ENCODE data around the gene CORO2A.

The CORO2A gene

DNA sequence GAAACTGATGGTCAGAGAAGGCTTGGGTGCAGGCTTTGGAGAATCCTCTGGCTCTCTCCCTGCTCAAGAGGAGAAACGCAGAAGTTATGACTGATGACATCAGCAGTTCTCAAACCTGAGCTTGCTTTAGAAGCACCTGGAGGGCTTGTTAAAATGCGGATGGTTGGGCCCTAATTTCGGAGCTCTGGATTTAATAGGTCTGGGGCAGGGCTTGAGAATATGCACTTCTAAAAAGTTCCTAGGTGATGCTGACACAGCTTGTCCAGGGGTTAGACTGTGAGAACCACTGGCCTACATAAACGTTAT lies 36.6 kb upstream of the CORO2A start:
- H3K36me3 ChIP-seq (ENCODE audit: control insufficient read depth, insufficient read depth, low read length) = peaks cover 10% of the 10 kb centered on the region
- no peak overlapping the region for H2AK5ac ChIP-seq (ENCODE audit: low read length)
- no peak overlapping the region for H3K23ac ChIP-seq (ENCODE audit: low read length)
- H3K4me3 ChIP-seq (ENCODE audit: low read length) = no peak overlapping the region
- no peaks in the 10 kb centered on the region for H3K27me3 ChIP-seq (ENCODE audit: insufficient read depth, low read length, poor library complexity)
- no peak overlapping the region for H2BK5ac ChIP-seq (ENCODE audit: low read length)
- no peak overlapping the region for H2BK15ac ChIP-seq (replicated peaks; ENCODE audit: low read depth)
- H3K18ac ChIP-seq (ENCODE audit: low read length) = no peak overlapping the region
- H3K79me1 ChIP-seq (ENCODE audit: low read length) = no peaks in the 10 kb centered on the region
- H2BK120ac ChIP-seq (ENCODE audit: low read depth, low read length) = no peak overlapping the region
- H3K4me2 ChIP-seq (ENCODE audit: low read length) = no peak overlapping the region
- H3K4ac ChIP-seq (ENCODE audit: low read depth, low read length) = no peak overlapping the region
- no peak overlapping the region for H3K56ac ChIP-seq (ENCODE audit: low read length)
- DNase-seq = no peak
- no peak overlapping the region for H3K9ac ChIP-seq (ENCODE audit: low read length)
- H4K8ac ChIP-seq (ENCODE audit: low read depth, low read length) = no peak overlapping the region
- no peak overlapping the region for H3K27ac ChIP-seq (ENCODE audit: low read depth, low read length)
- no peak overlapping the region for H4K5ac ChIP-seq (ENCODE audit: low read length)
- WGBS (ENCODE audit: extremely low coverage, insufficient coverage, low lambda C conversion rate) = no CpG with 5 or more reads among the region's 4 CpGs
- no peaks in the 10 kb centered on the region for H3K4me1 ChIP-seq (ENCODE audit: control insufficient read depth, low read depth, low read length)
- H3K79me2 ChIP-seq (ENCODE audit: control insufficient read depth, insufficient read depth, low read length) = no peaks in the 10 kb centered on the region

DNA sequence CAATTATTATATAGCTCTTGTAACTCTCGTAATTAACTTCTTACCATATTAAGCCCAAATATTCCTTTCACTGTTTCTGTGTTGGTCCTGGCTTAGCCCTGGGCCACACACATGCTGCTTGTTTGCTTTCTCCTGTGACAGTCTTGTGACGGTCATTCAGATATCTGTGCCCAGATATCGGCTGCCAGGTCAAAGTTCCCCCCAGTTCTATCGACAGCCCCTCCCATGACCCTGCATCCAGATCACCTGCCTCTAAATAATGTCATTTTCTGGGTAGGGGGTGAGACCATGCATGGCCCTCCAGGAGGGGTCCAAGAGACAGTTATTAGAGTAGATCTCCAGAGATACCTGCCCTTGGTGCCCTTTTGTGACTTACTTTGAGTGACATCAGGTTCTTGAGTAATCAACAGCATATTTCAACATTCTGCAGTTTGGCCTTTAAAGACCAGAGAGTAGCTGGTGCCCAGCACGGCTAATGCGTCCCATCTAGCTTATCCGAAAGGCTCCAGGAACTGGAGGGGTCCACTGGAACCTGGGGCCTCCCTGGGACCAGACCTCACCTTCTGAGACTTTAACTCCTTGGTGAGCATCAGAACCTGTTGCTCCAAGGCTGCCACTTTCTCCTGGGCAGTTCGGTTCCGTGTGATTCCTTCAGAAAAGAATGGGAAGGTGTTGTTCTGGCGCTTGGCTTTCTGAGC lies 36.1 kb upstream of the CORO2A start:
- Histone ChIP-seq H4K8ac (ENCODE audit: low read depth, low read length) (no peak overlapping the region), H3K4ac (ENCODE audit: low read depth, low read length) (no peak overlapping the region), H2BK15ac (replicated peaks; ENCODE audit: low read depth) (no peak overlapping the region), H3K18ac (ENCODE audit: low read length) (no peak overlapping the region), H2BK120ac (ENCODE audit: low read depth, low read length) (no peak overlapping the region), H3K27ac (ENCODE audit: low read depth, low read length) (no peak overlapping the region), H2BK5ac (ENCODE audit: low read length) (no peak overlapping the region), H3K56ac (ENCODE audit: low read length) (no peak overlapping the region), H3K4me1 (ENCODE audit: control insufficient read depth, low read depth, low read length) (no peaks in the 10 kb centered on the region), H3K4me3 (ENCODE audit: low read length) (no peak overlapping the region), H3K27me3 (ENCODE audit: insufficient read depth, low read length, poor library complexity) (no peaks in the 10 kb centered on the region), H3K36me3 (ENCODE audit: control insufficient read depth, insufficient read depth, low read length) (peaks cover 7% of the 10 kb centered on the region), H3K9ac (ENCODE audit: low read length) (no peak overlapping the region), H3K4me2 (ENCODE audit: low read length) (no peak overlapping the region), H3K23ac (ENCODE audit: low read length) (no peak overlapping the region), H3K79me2 (ENCODE audit: control insufficient read depth, insufficient read depth, low read length) (no peaks in the 10 kb centered on the region), H4K5ac (ENCODE audit: low read length) (no peak overlapping the region), H2AK5ac (ENCODE audit: low read length) (no peak overlapping the region), H3K79me1 (ENCODE audit: low read length) (no peaks in the 10 kb centered on the region)
- WGBS (ENCODE audit: extremely low coverage, insufficient coverage, low lambda C conversion rate) = no CpG with 5 or more reads among the region's 10 CpGs
- DNase-seq = no peak

DNA sequence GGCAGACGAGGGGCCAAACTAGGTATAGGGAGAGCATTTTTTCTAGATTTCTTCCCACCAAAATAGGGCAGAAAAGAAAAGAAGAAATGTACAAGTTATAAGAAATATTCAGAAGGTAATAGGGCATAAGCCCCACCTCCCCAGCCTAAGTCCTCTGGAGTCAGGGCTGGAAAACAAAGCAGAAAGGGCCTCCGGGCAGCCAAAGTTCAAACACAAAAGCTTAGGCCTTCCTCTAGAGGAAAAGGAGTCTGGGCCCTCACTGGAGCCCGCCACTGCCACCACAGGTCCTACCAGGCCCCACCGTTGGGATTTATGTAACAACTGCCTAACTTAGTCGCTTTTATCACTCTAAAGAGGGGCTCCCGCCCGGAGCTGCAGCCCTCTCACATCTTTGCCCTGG lies 35.4 kb upstream of the CORO2A start:
- no peak overlapping the region for H3K9ac ChIP-seq (ENCODE audit: low read length)
- no peak overlapping the region for H2BK15ac ChIP-seq (replicated peaks; ENCODE audit: low read depth)
- no peaks in the 10 kb centered on the region for H3K4me1 ChIP-seq (ENCODE audit: control insufficient read depth, low read depth, low read length)
- no peak overlapping the region for H2AK5ac ChIP-seq (ENCODE audit: low read length)
- H3K27ac ChIP-seq (ENCODE audit: low read depth, low read length) = no peak overlapping the region
- H4K5ac ChIP-seq (ENCODE audit: low read length) = no peak overlapping the region
- no peaks in the 10 kb centered on the region for H3K27me3 ChIP-seq (ENCODE audit: insufficient read depth, low read length, poor library complexity)
- no peak overlapping the region for H2BK5ac ChIP-seq (ENCODE audit: low read length)
- no peak overlapping the region for H3K4me3 ChIP-seq (ENCODE audit: low read length)
- H3K4me2 ChIP-seq (ENCODE audit: low read length) = no peak overlapping the region
- H2BK120ac ChIP-seq (ENCODE audit: low read depth, low read length) = no peak overlapping the region
- peaks cover 7% of the 10 kb centered on the region for H3K36me3 ChIP-seq (ENCODE audit: control insufficient read depth, insufficient read depth, low read length)
- H3K79me1 ChIP-seq (ENCODE audit: low read length) = no peaks in the 10 kb centered on the region
- no peak overlapping the region for H3K23ac ChIP-seq (ENCODE audit: low read length)
- WGBS (ENCODE audit: extremely low coverage, insufficient coverage, low lambda C conversion rate) = no CpG with 5 or more reads among the region's 7 CpGs
- H3K4ac ChIP-seq (ENCODE audit: low read depth, low read length) = no peak overlapping the region
- no peak overlapping the region for H3K56ac ChIP-seq (ENCODE audit: low read length)
- no peak overlapping the region for H4K8ac ChIP-seq (ENCODE audit: low read depth, low read length)
- DNase-seq = no peak
- no peaks in the 10 kb centered on the region for H3K79me2 ChIP-seq (ENCODE audit: control insufficient read depth, insufficient read depth, low read length)
- no peak overlapping the region for H3K18ac ChIP-seq (ENCODE audit: low read length)

DNA sequence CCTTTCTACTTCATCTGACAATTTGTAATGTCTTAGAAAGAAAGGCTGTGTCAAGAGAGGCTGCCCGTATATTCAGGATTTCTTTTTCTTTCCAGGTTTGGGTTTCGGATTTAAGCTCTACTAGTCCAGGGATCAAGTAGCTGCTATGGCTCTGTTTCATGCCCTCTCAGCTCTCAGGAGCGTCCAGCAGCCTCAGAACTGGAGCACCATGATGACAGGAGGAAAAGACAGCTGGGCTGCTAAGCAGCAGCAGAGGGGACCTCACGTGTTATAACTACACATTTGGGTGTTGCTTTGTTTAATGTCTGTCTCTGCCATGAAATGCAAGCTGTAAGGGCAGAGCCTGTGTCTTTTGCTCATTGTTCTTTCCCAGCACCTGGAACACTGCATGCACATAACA lies 34.5 kb upstream of the CORO2A start:
- Histone ChIP-seq H3K4ac (ENCODE audit: low read depth, low read length) (no peak overlapping the region), H2AK5ac (ENCODE audit: low read length) (no peak overlapping the region), H2BK120ac (ENCODE audit: low read depth, low read length) (no peak overlapping the region), H3K56ac (ENCODE audit: low read length) (no peak overlapping the region), H3K23ac (ENCODE audit: low read length) (no peak overlapping the region), H3K79me2 (ENCODE audit: control insufficient read depth, insufficient read depth, low read length) (no peaks in the 10 kb centered on the region), H3K18ac (ENCODE audit: low read length) (no peak overlapping the region), H3K27me3 (ENCODE audit: insufficient read depth, low read length, poor library complexity) (no peaks in the 10 kb centered on the region), H3K79me1 (ENCODE audit: low read length) (no peaks in the 10 kb centered on the region), H2BK15ac (replicated peaks; ENCODE audit: low read depth) (no peak overlapping the region), H3K4me2 (ENCODE audit: low read length) (no peak overlapping the region), H3K4me3 (ENCODE audit: low read length) (no peak overlapping the region), H3K9ac (ENCODE audit: low read length) (no peak overlapping the region), H3K27ac (ENCODE audit: low read depth, low read length) (no peak overlapping the region), H2BK5ac (ENCODE audit: low read length) (no peak overlapping the region), H4K8ac (ENCODE audit: low read depth, low read length) (no peak overlapping the region), H4K5ac (ENCODE audit: low read length) (no peak overlapping the region), H3K36me3 (ENCODE audit: control insufficient read depth, insufficient read depth, low read length) (peaks cover 7% of the 10 kb centered on the region), H3K4me1 (ENCODE audit: control insufficient read depth, low read depth, low read length) (no peaks in the 10 kb centered on the region)
- whole genome bisulfite sequencing (ENCODE audit: extremely low coverage, insufficient coverage, low lambda C conversion rate) = no CpG with 5 or more reads among the region's 4 CpGs
- no peak for DNase-seq

DNA sequence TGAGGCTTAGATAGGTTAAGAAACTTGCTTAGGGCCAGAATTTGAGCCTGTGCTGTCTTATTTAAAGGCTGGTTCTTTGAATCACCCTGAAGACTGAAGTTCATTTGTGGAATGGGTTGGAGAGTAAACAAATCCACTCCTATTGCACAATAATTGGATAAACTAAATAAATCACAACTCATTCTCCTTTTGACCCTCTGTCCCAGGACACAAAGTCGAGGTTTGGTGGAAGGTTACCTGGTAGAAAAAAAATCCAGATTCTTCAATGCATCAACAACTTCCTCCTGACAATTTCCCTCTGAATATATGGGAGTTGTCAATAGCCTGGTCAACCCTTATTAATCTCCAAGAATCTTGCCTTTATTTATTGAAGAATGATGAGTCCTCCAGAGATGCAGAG lies 34.1 kb upstream of the CORO2A start:
- no peak overlapping the region for H4K5ac ChIP-seq (ENCODE audit: low read length)
- no peak overlapping the region for H3K18ac ChIP-seq (ENCODE audit: low read length)
- H3K4ac ChIP-seq (ENCODE audit: low read depth, low read length) = no peak overlapping the region
- H3K27ac ChIP-seq (ENCODE audit: low read depth, low read length) = no peak overlapping the region
- no peak overlapping the region for H3K9ac ChIP-seq (ENCODE audit: low read length)
- H2BK120ac ChIP-seq (ENCODE audit: low read depth, low read length) = no peak overlapping the region
- no peak overlapping the region for H2BK15ac ChIP-seq (replicated peaks; ENCODE audit: low read depth)
- no peaks in the 10 kb centered on the region for H3K27me3 ChIP-seq (ENCODE audit: insufficient read depth, low read length, poor library complexity)
- H3K36me3 ChIP-seq (ENCODE audit: control insufficient read depth, insufficient read depth, low read length) = peaks cover 7% of the 10 kb centered on the region
- H3K23ac ChIP-seq (ENCODE audit: low read length) = no peak overlapping the region
- no peak overlapping the region for H2AK5ac ChIP-seq (ENCODE audit: low read length)
- no peak for DNase-seq
- H3K79me1 ChIP-seq (ENCODE audit: low read length) = no peaks in the 10 kb centered on the region
- no peaks in the 10 kb centered on the region for H3K4me1 ChIP-seq (ENCODE audit: control insufficient read depth, low read depth, low read length)
- no peak overlapping the region for H3K4me2 ChIP-seq (ENCODE audit: low read length)
- no peak overlapping the region for H3K56ac ChIP-seq (ENCODE audit: low read length)
- whole genome bisulfite sequencing (ENCODE audit: extremely low coverage, insufficient coverage, low lambda C conversion rate) = no CpG with 5 or more reads among the region's 1 CpG
- H4K8ac ChIP-seq (ENCODE audit: low read depth, low read length) = no peak overlapping the region
- no peaks in the 10 kb centered on the region for H3K79me2 ChIP-seq (ENCODE audit: control insufficient read depth, insufficient read depth, low read length)
- H2BK5ac ChIP-seq (ENCODE audit: low read length) = no peak overlapping the region
- no peak overlapping the region for H3K4me3 ChIP-seq (ENCODE audit: low read length)

DNA sequence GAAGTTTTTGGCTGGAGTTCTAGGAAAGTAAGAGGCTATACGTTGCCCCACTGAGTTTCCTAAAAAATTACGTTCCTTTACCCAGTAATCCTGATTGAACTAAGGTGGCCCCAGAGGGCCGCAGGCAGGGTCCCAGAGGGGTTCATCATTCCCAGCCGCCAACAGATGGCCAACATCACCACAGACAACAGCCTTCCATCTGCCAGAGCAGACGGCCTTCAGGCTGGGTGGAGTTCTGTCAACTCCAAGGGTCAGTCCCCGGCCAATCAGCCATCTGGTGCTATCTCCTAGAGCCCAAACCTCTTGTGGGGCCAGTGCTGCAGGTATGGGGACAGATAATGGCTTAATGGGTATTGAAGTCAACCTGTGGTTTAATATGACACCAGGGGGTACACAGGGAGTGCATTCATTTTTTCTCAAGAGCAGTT lies 32.6 kb upstream of the CORO2A start:
- Histone ChIP-seq H3K18ac (ENCODE audit: low read length) (no peak overlapping the region), H3K23ac (ENCODE audit: low read length) (no peak overlapping the region), H3K9ac (ENCODE audit: low read length) (no peak overlapping the region), H3K4me3 (ENCODE audit: low read length) (no peak overlapping the region), H3K79me1 (ENCODE audit: low read length) (no peaks in the 10 kb centered on the region), H3K27ac (ENCODE audit: low read depth, low read length) (no peak overlapping the region), H3K27me3 (ENCODE audit: insufficient read depth, low read length, poor library complexity) (no peaks in the 10 kb centered on the region), H3K36me3 (ENCODE audit: control insufficient read depth, insufficient read depth, low read length) (peaks cover 4% of the 10 kb centered on the region), H2AK5ac (ENCODE audit: low read length) (no peak overlapping the region), H2BK120ac (ENCODE audit: low read depth, low read length) (no peak overlapping the region), H3K4ac (ENCODE audit: low read depth, low read length) (no peak overlapping the region), H3K79me2 (ENCODE audit: control insufficient read depth, insufficient read depth, low read length) (no peaks in the 10 kb centered on the region), H4K8ac (ENCODE audit: low read depth, low read length) (no peak overlapping the region), H4K5ac (ENCODE audit: low read length) (no peak overlapping the region), H2BK5ac (ENCODE audit: low read length) (no peak overlapping the region), H2BK15ac (replicated peaks; ENCODE audit: low read depth) (no peak overlapping the region), H3K56ac (ENCODE audit: low read length) (no peak overlapping the region), H3K4me2 (ENCODE audit: low read length) (no peak overlapping the region), H3K4me1 (ENCODE audit: control insufficient read depth, low read depth, low read length) (no peaks in the 10 kb centered on the region)
- DNase-seq = no peak
- no CpG with 5 or more reads among the region's 6 CpGs for WGBS (ENCODE audit: extremely low coverage, insufficient coverage, low lambda C conversion rate)

Data from mesendoderm (in vitro differentiated cells).